Islet of Langerhans (tissue), 1 donor: ENCODE results near the gene GH2.
"Not testable (repeated sequence)": the region's sequence is repeated elsewhere in the genome, so short reads cannot be mapped to it uniquely, and the experiment has no call there.

ENCODE experiments used
- FAIRE-seq: peaks from one replicate; lab custom pipeline; 2011; peaks lifted over from hg19 to GRCh38; lab: Jason Lieb, UNC

Gene GH2

GRCh38 chr17:63881935-63882601 is at the start of gene GH2:
Gene GH2 (minus strand): TSS chr17:63881944. CDS start chr17:63881801, 143 bp downstream.
- FAIRE-seq: no peak

- no peak for FAIRE-seq
Observed at GRCh38 chr17:63930951-63931575, 49.3 kb upstream of the GH2 start.

- FAIRE-seq: no peak
Observed at GRCh38 chr17:63929860-63930766, 48.4 kb upstream of the GH2 start.

- FAIRE-seq: no peak
Observed at GRCh38 chr17:63928966-63929695, 47.4 kb upstream of the GH2 start.

DNA sequence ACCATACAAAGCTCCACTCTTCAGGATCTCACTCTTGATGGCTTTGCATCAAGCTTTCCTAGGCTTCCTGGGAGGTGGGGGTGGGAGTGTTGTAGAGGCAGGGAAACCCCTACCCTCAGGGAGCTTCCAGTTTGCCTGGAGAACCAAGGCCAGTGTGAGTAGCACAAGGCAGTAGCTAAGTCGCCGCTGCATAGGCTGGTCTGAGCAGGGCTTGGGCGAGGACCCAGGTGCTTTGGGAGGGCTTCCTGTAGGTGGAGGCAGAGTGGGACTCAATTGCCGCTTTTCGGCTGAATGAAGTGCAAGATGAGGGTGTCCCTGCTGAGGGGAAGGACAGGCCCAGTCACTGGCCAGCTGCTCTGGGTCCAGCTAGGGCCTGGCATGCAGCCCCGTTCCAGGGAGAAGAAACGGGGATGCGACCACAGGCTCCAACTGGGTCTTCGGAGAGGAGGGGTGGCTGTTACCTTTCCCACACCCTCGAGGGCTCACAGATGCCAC is 46.5 kb upstream of the GH2 start:
- no peak for FAIRE-seq

DNA sequence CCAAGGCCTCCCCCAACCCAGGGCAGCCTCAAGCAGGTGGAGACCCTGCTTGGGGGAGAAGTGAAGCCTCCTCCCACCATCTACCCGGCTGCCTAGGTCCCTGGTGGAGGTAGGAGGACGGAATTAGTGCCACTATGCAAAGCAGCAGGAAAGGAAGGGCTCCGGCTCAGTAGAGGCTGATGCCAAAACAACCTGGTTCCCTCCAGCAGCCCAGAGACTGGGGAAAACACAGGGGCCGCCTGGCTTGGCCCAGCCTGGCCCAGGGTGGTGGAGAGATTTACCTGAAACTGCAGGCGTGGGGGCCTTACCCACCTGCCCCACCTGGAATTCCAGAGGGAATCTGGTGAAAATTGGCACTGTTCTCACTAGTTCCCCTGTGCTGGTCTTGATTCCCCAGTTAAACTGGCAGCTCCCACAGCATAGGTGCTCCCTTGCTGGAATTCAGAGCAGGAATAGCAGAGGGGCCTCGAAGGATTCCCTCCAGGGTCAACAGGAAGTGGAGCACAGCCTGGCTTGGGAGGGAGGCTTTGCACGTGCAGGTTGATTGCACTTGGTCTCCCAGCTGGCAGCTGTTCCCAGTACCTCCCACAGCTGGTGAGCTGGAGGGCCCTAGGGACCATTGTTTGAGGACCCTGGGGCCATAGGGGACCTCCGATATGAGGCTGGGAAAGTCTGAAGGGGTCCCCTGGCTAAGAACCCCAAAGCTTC is 45.9 kb upstream of the GH2 start:
- no peak for FAIRE-seq

GRCh38 chr17:63926164-63926563 is 44.4 kb upstream of the GH2 start:
- no peak for FAIRE-seq

- FAIRE-seq: no peak
Observed at GRCh38 chr17:63925615-63926014, 43.9 kb upstream of the GH2 start.

DNA sequence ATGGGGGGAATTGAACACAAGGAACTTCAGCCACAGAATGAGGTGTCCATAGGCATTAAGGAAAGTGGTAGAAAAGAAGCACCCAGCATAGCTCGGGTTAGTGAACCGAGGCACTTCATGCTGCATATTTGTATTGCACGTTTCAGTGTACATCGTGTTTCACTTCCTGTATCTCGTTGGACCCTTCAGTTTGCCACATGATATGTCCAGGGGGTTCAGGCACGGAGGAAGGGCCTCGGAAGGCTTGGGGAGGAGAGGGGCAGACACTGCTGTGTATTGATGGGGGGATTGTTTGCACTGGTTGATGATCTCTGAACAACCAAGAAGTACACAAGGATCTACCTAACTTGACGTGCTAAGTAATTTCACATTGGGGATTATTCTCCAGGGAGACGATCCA is 40.7 kb upstream of the GH2 start:
- not testable (repeated sequence) for FAIRE-seq

- not testable (repeated sequence) for FAIRE-seq
Observed at GRCh38 chr17:63920779-63921178, 39.0 kb upstream of the GH2 start.

DNA sequence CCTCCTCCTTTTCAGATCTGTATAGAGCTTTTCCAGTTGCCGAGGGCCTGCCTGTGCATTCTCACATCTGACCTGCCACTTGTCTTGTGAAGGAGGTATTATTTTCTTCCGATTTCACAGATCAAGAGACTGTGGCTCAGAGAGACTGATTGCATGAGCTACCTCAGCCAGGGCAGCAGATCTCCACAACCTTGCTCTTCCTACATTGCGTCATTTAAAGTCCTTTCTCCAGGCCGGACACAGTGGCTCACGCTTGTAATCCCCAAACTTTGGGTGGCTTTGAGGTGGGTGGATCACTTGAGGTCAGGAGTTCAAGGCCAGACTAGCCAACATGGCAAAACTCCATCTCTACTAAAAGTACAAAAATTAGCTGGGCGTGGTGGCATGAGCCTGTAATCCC is 38.3 kb upstream of the GH2 start:
- not testable (repeated sequence) for FAIRE-seq

DNA sequence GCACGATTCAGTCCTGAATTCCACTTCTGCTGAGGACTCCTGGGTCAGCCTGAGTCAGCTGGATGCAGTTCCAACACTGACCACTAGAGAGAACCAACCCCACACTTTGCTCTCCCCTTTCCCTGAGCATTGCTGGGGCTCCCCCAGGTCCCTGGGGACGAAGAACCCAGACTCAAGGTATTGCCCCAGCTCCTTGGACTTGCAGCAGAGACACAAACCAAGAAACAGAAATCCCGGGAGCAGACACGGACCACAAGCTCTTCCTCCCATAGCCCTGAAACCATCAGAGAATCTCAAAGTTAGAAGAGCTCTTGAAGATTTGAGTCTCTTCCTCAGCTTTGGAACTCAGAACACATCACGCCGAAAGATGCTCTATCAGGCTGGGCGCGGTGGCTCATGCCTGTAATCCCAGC is 37.6 kb upstream of the GH2 start:
- no peak for FAIRE-seq

DNA sequence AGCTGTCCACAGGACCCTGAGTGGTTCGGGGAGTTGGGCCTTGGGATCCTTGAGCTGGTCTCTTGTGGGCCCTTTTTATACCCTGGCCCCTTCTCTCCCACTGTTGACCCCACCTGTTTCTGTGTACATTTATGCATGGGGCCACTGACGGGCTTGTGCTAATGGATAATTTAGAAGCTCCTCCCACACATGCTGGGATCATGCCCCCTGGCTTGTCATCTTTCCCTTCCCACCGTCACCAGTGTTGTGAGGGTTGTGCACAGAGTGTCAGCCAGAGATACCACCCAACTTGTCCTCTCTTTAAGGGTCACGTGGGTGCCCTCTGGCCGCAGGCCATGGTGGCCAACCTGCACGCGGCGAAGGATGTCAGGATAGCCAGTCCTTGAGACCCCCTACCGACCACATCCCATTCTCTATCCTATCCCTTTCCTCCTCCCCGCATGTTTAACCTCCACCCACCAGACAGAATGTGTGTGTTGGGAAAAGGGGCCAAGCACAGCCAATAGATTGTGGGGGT is 37.1 kb upstream of the GH2 start, which contains the start of gene GH1:
Gene GH1 (minus strand): TSS at position 51 of the 517 bp plus-strand sequence. CDS start 63 bp downstream, outside the sequence.
- FAIRE-seq: not testable (repeated sequence)

DNA sequence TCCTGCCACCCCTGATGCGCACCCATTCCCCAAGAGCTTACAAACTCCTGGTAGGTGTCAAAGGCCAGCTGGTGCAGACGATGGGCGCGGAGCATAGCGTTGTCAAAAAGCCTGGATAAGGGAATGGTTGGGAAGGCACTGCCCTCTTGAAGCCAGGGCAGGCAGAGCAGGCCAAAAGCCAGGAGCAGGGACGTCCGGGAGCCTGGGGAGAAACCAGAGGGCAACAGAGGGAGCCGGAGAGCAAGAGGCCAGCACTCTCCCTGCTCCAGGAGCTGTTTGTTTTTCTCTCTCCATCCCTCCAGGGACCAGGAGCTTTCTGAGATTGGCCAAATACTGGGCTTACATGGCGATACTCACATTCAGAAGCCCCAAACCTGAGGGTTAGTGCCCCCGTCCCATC is 36.6 kb upstream of the GH2 start:
- no peak for FAIRE-seq

GRCh38 chr17:63917646-63918045 is 35.9 kb upstream of the GH2 start:
- FAIRE-seq: no peak

DNA sequence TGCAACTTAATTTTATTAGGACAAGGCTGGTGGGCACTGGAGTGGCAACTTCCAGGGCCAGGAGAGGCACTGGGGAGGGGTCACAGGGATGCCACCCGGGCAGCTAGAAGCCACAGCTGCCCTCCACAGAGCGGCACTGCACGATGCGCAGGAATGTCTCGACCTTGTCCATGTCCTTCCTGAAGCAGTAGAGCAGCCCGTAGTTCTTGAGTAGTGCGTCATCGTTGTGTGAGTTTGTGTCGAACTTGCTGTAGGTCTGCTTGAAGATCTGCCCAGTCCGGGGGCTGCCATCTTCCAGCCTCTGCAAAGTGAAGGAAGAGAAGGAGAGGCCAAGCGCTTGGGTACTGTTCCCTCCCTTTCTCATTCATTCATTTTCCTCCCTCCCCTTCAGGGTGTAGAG is 35.5 kb upstream of the GH2 start:
- not testable (repeated sequence) for FAIRE-seq

DNA sequence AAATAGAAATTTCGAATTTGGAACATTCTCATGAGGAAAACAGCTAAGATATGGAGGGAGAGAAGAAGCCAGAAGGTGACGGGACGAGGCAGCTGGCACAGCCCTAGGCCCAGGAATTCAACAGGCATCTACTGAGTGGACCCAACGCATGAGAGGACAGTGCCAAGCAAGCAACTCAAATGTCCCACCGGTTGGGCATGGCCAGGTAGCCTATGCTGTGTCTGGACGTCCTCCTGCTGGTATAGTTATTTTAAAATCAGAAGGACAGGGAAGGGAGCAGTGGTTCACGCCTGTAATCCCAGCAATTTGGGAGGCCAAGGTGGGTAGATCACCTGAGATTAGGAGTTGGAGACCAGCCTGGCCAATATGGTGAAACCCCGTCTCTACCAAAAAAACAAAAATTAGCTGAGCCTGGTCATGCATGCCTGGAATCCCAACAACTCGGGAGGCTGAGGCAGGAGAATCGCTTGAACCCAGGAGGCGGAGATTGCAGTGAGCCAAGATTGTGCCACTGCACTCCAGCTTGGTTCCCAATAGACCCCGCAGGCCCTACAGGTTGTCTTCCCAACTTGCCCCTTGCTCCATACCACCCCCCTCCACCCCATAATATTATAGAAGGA is 34.9 kb upstream of the GH2 start:
- FAIRE-seq: no peak

GRCh38 chr17:63915753-63916152 is 34.0 kb upstream of the GH2 start:
- not testable (repeated sequence) for FAIRE-seq

DNA sequence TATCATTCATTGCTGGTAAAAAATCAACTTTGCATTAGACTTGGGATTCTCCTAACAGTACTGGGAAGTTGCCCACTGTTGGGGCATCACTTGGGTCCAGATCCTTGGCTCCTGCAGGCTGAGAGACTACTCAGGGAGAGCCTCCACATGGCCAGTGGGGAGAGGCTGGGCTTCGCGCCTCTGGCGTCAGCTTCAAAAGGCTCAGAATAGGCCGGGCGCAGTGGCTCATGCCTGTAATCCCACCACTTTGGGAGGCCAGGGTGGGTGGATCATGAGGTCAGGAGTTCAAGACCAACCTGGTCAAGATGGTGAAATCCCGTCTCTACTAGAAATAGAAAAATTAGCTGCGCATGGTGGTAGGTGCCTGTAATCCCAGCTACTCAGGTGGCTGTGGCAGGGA is 32.7 kb upstream of the GH2 start:
- FAIRE-seq: no peak

- no peak for FAIRE-seq
Observed at GRCh38 chr17:63911657-63912100, 29.9 kb upstream of the GH2 start.
